ENCODE measurements around the gene SLC8A2.
A peak's percentile ranks its signal among the peaks of the same experiment; 100 is the strongest.

The SLC8A2 gene

DNA sequence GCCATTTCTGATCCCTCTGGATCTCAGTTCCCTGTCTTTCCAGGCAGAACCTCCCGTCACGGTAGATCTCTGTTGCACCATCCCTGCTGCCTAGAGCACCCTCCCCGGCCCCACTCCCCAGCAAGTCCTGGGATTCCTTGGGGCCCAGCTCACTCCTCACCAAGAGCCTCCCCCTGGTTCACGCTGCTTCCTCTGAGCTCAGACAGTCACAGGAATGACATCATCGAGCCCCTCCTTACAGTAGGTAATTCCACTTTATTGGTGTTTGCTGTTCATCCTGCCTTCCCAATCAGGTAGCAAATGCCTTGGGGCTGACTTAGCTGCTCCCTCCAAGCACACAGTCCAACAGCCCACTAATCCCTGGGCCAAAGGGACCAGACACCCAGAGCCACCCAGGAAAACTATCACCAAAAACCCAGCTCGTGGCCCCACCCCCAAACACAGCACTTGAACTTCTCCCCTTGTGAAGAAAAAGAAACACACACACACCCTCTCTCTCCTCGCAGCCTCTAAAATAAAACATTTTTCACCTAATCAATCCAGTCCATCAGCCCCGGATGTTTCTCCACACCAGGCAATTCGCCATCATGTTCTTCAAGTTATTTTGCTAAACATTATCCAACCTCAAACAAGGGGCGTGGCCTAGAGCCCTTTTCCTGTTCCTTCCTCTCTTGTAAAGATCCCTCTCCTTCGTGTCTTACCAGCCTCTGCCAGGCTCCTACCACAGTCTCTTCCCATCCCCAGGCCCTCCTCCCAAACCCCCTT lies 40.7 kb upstream of the SLC8A2 start:
- H3K27me3 ChIP-seq (ENCODE audit: control insufficient read depth in 5 of 5, insufficient read depth in 4 of 5, low read length in 5 of 5): peaks cover 0 to 3% (median 0%) of the 10 kb centered on the region in 5 donors
- peak overlapping the region; percentile 96 for H3K27ac ChIP-seq (ENCODE audit: low read depth, low read length)
- H3K9ac ChIP-seq (ENCODE audit: low read length in 5 of 5): peak overlapping the region in 4 of 5 donors; percentile 29 to 70 (median 46)
- H3K9me3 ChIP-seq (ENCODE audit: control insufficient read depth in 5 of 5, low read length in 5 of 5): no peaks in the 10 kb centered on the region
- H3K4me1 ChIP-seq (ENCODE audit: control insufficient read depth in 5 of 5, insufficient read depth in 5 of 5, low read length in 5 of 5): peaks cover 32 to 78% (median 71%) of the 10 kb centered on the region in 5 donors
- peak overlapping the region; percentile 17 to 88 (median 46) for H3K4me3 ChIP-seq (ENCODE audit: low read depth in 1 of 5, low read length in 5 of 5)
- peaks cover 0 to 5% (median 0%) of the 10 kb centered on the region in 5 donors for H3K36me3 ChIP-seq (ENCODE audit: control insufficient read depth in 5 of 5, insufficient read depth in 5 of 5, low read length in 5 of 5)

DNA sequence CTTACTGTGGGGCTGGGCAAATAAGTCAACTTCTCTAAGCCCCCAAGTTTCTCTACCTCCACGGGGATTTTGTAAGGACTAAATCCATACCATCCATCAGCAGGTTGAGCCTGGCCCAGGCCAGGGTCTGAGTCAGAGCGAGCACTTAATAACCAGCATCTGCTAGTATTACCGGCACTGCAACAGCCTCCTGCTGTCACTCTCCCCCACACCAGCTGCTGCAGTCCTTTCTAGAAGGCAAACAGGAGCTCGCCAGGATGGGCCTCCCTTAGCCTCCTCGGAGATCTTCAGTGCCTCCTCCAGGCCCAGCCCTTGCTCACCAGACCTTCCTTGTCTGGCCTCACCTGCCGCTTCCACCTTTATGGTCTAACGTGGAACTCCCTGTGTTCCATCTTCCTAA lies 40.0 kb upstream of the SLC8A2 start:
- Histone ChIP-seq H3K4me1 (ENCODE audit: control insufficient read depth in 5 of 5, insufficient read depth in 5 of 5, low read length in 5 of 5) (peaks cover 36 to 85% (median 78%) of the 10 kb centered on the region in 5 donors), H3K4me3 (ENCODE audit: low read depth in 1 of 5, low read length in 5 of 5) (peak overlapping the region in 2 of 5 donors; percentile 7 to 88), H3K27ac (ENCODE audit: low read depth, low read length) (peak overlapping the region; percentile 96), H3K9me3 (ENCODE audit: control insufficient read depth in 5 of 5, low read length in 5 of 5) (no peaks in the 10 kb centered on the region), H3K9ac (ENCODE audit: low read length in 5 of 5) (peak overlapping the region in 3 of 5 donors; percentile 21 to 49 (median 29)), H3K36me3 (ENCODE audit: control insufficient read depth in 5 of 5, insufficient read depth in 5 of 5, low read length in 5 of 5) (peaks cover 0 to 6% (median 0%) of the 10 kb centered on the region in 5 donors), H3K27me3 (ENCODE audit: control insufficient read depth in 5 of 5, insufficient read depth in 4 of 5, low read length in 5 of 5) (peaks cover 0 to 3% (median 0%) of the 10 kb centered on the region in 5 donors)

DNA sequence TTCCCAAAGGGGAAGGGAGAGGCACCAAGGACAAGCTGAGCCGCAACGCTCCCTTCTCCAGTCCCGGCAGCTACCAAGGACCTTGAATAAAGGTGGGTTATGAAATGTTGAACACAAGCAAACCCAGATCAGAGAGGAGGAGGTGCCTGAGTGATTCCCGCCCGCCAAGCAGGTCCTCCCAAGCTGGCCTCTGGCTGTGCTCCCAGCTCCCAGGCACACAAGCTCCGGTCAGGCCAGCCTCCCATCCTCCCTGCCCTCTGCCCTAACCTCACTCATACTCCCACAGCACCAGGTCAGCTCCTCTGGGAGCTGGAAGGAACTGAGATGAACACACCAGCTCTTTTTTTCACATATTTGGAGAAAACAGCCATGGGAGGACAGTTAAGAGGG lies 39.4 kb upstream of the SLC8A2 start:
- H3K4me1 ChIP-seq (ENCODE audit: control insufficient read depth in 5 of 5, insufficient read depth in 5 of 5, low read length in 5 of 5): peaks cover 36 to 88% (median 82%) of the 10 kb centered on the region in 5 donors
- H3K27ac ChIP-seq (ENCODE audit: low read depth, low read length): peak overlapping the region; percentile 96
- H3K9me3 ChIP-seq (ENCODE audit: control insufficient read depth in 5 of 5, low read length in 5 of 5): no peaks in the 10 kb centered on the region
- H3K4me3 ChIP-seq (ENCODE audit: low read depth in 1 of 5, low read length in 5 of 5): peak overlapping the region in 1 of 5 donors; percentile 6
- H3K9ac ChIP-seq (ENCODE audit: low read length in 5 of 5): peak overlapping the region in 4 of 5 donors; percentile 16 to 66 (median 40)
- H3K36me3 ChIP-seq (ENCODE audit: control insufficient read depth in 5 of 5, insufficient read depth in 5 of 5, low read length in 5 of 5): peaks cover 0 to 10% (median 0%) of the 10 kb centered on the region in 5 donors
- peaks cover 0 to 3% (median 0%) of the 10 kb centered on the region in 5 donors for H3K27me3 ChIP-seq (ENCODE audit: control insufficient read depth in 5 of 5, insufficient read depth in 4 of 5, low read length in 5 of 5)

GRCh38 chr19:47510516-47511127 lies 38.9 kb upstream of the SLC8A2 start:
- Histone ChIP-seq H3K27me3 (ENCODE audit: control insufficient read depth in 5 of 5, insufficient read depth in 4 of 5, low read length in 5 of 5) (peaks cover 0 to 3% (median 0%) of the 10 kb centered on the region in 5 donors), H3K9me3 (ENCODE audit: control insufficient read depth in 5 of 5, low read length in 5 of 5) (no peaks in the 10 kb centered on the region), H3K4me3 (ENCODE audit: low read depth in 1 of 5, low read length in 5 of 5) (peak overlapping the region in 1 of 5 donors; percentile 6), H3K36me3 (ENCODE audit: control insufficient read depth in 5 of 5, insufficient read depth in 5 of 5, low read length in 5 of 5) (peaks cover 0 to 10% (median 2%) of the 10 kb centered on the region in 5 donors), H3K4me1 (ENCODE audit: control insufficient read depth in 5 of 5, insufficient read depth in 5 of 5, low read length in 5 of 5) (peaks cover 36 to 85% (median 77%) of the 10 kb centered on the region in 5 donors), H3K9ac (ENCODE audit: low read length in 5 of 5) (peak overlapping the region in 1 of 5 donors; percentile 59), H3K27ac (ENCODE audit: low read depth, low read length) (peak overlapping the region; percentile 96)

GRCh38 chr19:47509973-47510372 lies 38.3 kb upstream of the SLC8A2 start:
- peak overlapping the region; percentile 96 for H3K27ac ChIP-seq (ENCODE audit: low read depth, low read length)
- no peaks in the 10 kb centered on the region for H3K9me3 ChIP-seq (ENCODE audit: control insufficient read depth in 5 of 5, low read length in 5 of 5)
- H3K9ac ChIP-seq (ENCODE audit: low read length in 5 of 5): peak overlapping the region in 1 of 5 donors; percentile 59
- no peaks in the 10 kb centered on the region for H3K27me3 ChIP-seq (ENCODE audit: control insufficient read depth in 5 of 5, insufficient read depth in 4 of 5, low read length in 5 of 5)
- peaks cover 0 to 15% (median 3%) of the 10 kb centered on the region in 5 donors for H3K36me3 ChIP-seq (ENCODE audit: control insufficient read depth in 5 of 5, insufficient read depth in 5 of 5, low read length in 5 of 5)
- H3K4me3 ChIP-seq (ENCODE audit: low read depth in 1 of 5, low read length in 5 of 5): peak overlapping the region in 1 of 5 donors; percentile 6
- peaks cover 33 to 83% (median 77%) of the 10 kb centered on the region in 5 donors for H3K4me1 ChIP-seq (ENCODE audit: control insufficient read depth in 5 of 5, insufficient read depth in 5 of 5, low read length in 5 of 5)

GRCh38 chr19:47509170-47509847 lies 37.6 kb upstream of the SLC8A2 start:
- no peaks in the 10 kb centered on the region for H3K27me3 ChIP-seq (ENCODE audit: control insufficient read depth in 5 of 5, insufficient read depth in 4 of 5, low read length in 5 of 5)
- H3K36me3 ChIP-seq (ENCODE audit: control insufficient read depth in 5 of 5, insufficient read depth in 5 of 5, low read length in 5 of 5): peaks cover 0 to 15% (median 3%) of the 10 kb centered on the region in 5 donors
- no peak overlapping the region for H3K27ac ChIP-seq (ENCODE audit: low read depth, low read length)
- no peaks in the 10 kb centered on the region for H3K9me3 ChIP-seq (ENCODE audit: control insufficient read depth in 5 of 5, low read length in 5 of 5)
- H3K4me3 ChIP-seq (ENCODE audit: low read depth in 1 of 5, low read length in 5 of 5): no peak overlapping the region
- H3K4me1 ChIP-seq (ENCODE audit: control insufficient read depth in 5 of 5, insufficient read depth in 5 of 5, low read length in 5 of 5): peaks cover 33 to 80% (median 77%) of the 10 kb centered on the region in 5 donors
- H3K9ac ChIP-seq (ENCODE audit: low read length in 5 of 5): no peak overlapping the region

- no peak overlapping the region for H3K4me3 ChIP-seq (ENCODE audit: low read depth in 1 of 5, low read length in 5 of 5)
- no peaks in the 10 kb centered on the region for H3K27me3 ChIP-seq (ENCODE audit: control insufficient read depth in 5 of 5, insufficient read depth in 4 of 5, low read length in 5 of 5)
- peaks cover 0 to 20% (median 5%) of the 10 kb centered on the region in 5 donors for H3K36me3 ChIP-seq (ENCODE audit: control insufficient read depth in 5 of 5, insufficient read depth in 5 of 5, low read length in 5 of 5)
- peak overlapping the region in 1 of 5 donors; percentile 6 for H3K9ac ChIP-seq (ENCODE audit: low read length in 5 of 5)
- no peak overlapping the region for H3K27ac ChIP-seq (ENCODE audit: low read depth, low read length)
- no peaks in the 10 kb centered on the region for H3K9me3 ChIP-seq (ENCODE audit: control insufficient read depth in 5 of 5, low read length in 5 of 5)
- H3K4me1 ChIP-seq (ENCODE audit: control insufficient read depth in 5 of 5, insufficient read depth in 5 of 5, low read length in 5 of 5): peaks cover 33 to 77% (median 74%) of the 10 kb centered on the region in 5 donors
Observed at GRCh38 chr19:47508721-47509120, 37.0 kb upstream of the SLC8A2 start.

DNA sequence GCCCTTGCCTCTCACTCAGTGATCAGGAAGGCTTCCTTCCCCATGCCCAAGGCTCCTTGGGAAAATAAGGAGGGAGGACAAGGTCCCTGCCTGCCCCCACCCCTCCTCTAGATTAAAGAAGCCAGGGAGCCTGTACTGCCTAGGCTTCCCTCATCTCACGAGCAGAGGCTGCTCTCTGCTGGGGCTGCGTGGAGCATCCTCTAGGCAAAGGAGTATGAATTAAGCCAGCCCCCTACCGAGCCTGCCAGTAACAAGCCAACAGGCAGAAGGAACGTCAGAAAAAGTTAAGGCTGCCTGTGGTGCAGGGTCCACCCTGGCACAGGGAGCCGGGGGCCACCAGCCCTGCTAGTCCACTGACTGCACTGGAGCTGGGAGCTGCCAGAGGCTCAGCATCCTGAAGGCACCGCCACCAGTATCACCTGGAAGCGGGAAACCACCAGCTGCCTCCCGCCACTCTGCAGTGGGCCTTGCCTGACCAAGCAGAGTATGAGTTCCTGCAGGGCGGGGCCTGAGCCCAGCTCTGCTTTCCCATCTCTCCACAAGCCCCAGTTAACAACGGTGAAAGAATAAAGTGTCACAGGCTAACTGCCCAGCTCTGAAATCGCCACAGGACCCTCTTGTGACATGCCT lies 36.3 kb upstream of the SLC8A2 start:
- no peak overlapping the region for H3K27ac ChIP-seq (ENCODE audit: low read depth, low read length)
- no peaks in the 10 kb centered on the region for H3K9me3 ChIP-seq (ENCODE audit: control insufficient read depth in 5 of 5, low read length in 5 of 5)
- peaks cover 0 to 27% (median 12%) of the 10 kb centered on the region in 5 donors for H3K36me3 ChIP-seq (ENCODE audit: control insufficient read depth in 5 of 5, insufficient read depth in 5 of 5, low read length in 5 of 5)
- H3K4me3 ChIP-seq (ENCODE audit: low read depth in 1 of 5, low read length in 5 of 5): no peak overlapping the region
- H3K27me3 ChIP-seq (ENCODE audit: control insufficient read depth in 5 of 5, insufficient read depth in 4 of 5, low read length in 5 of 5): no peaks in the 10 kb centered on the region
- H3K4me1 ChIP-seq (ENCODE audit: control insufficient read depth in 5 of 5, insufficient read depth in 5 of 5, low read length in 5 of 5): peaks cover 29 to 74% (median 67%) of the 10 kb centered on the region in 5 donors
- H3K9ac ChIP-seq (ENCODE audit: low read length in 5 of 5): peak overlapping the region in 3 of 5 donors; percentile 6 to 35 (median 21)

GRCh38 chr19:47507012-47507411 lies 35.3 kb upstream of the SLC8A2 start:
- H3K36me3 ChIP-seq (ENCODE audit: control insufficient read depth in 5 of 5, insufficient read depth in 5 of 5, low read length in 5 of 5): peaks cover 3 to 34% (median 19%) of the 10 kb centered on the region in 5 donors
- H3K9ac ChIP-seq (ENCODE audit: low read length in 5 of 5): peak overlapping the region in 2 of 5 donors; percentile 8 to 20
- H3K9me3 ChIP-seq (ENCODE audit: control insufficient read depth in 5 of 5, low read length in 5 of 5): no peaks in the 10 kb centered on the region
- no peak overlapping the region for H3K4me3 ChIP-seq (ENCODE audit: low read depth in 1 of 5, low read length in 5 of 5)
- H3K27me3 ChIP-seq (ENCODE audit: control insufficient read depth in 5 of 5, insufficient read depth in 4 of 5, low read length in 5 of 5): no peaks in the 10 kb centered on the region
- peaks cover 28 to 64% (median 57%) of the 10 kb centered on the region in 5 donors for H3K4me1 ChIP-seq (ENCODE audit: control insufficient read depth in 5 of 5, insufficient read depth in 5 of 5, low read length in 5 of 5)
- H3K27ac ChIP-seq (ENCODE audit: low read depth, low read length): no peak overlapping the region

Data from subcutaneous abdominal adipose tissue (tissue), 5 donors.